Coronary artery (tissue), 2 donors: ENCODE measurements around the gene SPATA3.

Experiments used
- DNase-seq: peaks from one replicate; pipeline ENCODE4 v3.0.0-alpha.2; 2017; ENCODE audit warnings: low spot score
- H3K27ac ChIP-seq, 2 donors: fragments of 200-600 bp; sonication (generic); one replicate each; pipeline ENCODE4 v1.5.1; 2016 to 2019
- H3K4me3 ChIP-seq: fragments of 200-600 bp; sonication (generic); 2 replicates; pipeline ENCODE4 v1.5.1; 2016; ENCODE audit warnings: mild to moderate bottlenecking, moderate library complexity
- CTCF ChIP-seq: fragments of 200-600 bp; sonication (generic); IDR thresholded peaks from one replicate; pipeline ENCODE4 v1.5.1; 2019; ENCODE audit warnings: antibody characterized with exemption

Gene SPATA3

GRCh38 chr2:230968921-230969658 lies 26.8 kb upstream of the SPATA3 start:
- no peak for TF ChIP-seq CTCF
- no peak overlapping the region for H3K27ac ChIP-seq
- no peak overlapping the region for H3K4me3 ChIP-seq
- DNase-seq: peak; percentile 52

- no peak overlapping the region for H3K27ac ChIP-seq
- no peak for DNase-seq
- no peak overlapping the region for H3K4me3 ChIP-seq
- TF ChIP-seq CTCF: no peak
Measured at GRCh38 chr2:230969659-230970015, 26.3 kb upstream of the SPATA3 start.

- Histone ChIP-seq H3K4me3 (no peak overlapping the region), H3K27ac (no peak overlapping the region)
- DNase-seq: peak; percentile 35
- TF ChIP-seq CTCF: no peak
Measured at GRCh38 chr2:230972046-230972445, 23.9 kb upstream of the SPATA3 start.

GRCh38 chr2:230974096-230974913 lies 21.6 kb upstream of the SPATA3 start:
- peak; percentile 38 for DNase-seq
- H3K4me3 ChIP-seq: no peak overlapping the region
- H3K27ac ChIP-seq: no peak overlapping the region
- TF ChIP-seq CTCF: no peak

- H3K27ac ChIP-seq: no peak overlapping the region
- no peak overlapping the region for H3K4me3 ChIP-seq
- TF ChIP-seq CTCF: no peak
- DNase-seq: peak; percentile 26
Measured at GRCh38 chr2:230975927-230976326, 20.0 kb upstream of the SPATA3 start.

GRCh38 chr2:230976671-230977171 lies 19.2 kb upstream of the SPATA3 start:
- peak; percentile 41 for DNase-seq
- TF ChIP-seq CTCF: no peak
- H3K27ac ChIP-seq: no peak overlapping the region
- H3K4me3 ChIP-seq: no peak overlapping the region
